Left renal cortex interstitium (tissue), 4 donors: ENCODE results near the gene SPATA13. TPM values are rescaled to one million over a fixed set of nuclear protein-coding genes. Genes with fewer than 3 reads are reported as not detected.

Experiments
- DNase-seq, 4 donors: peaks; one replicate each; pipeline ENCODE4 v3.0.0-alpha.2; 2013; ENCODE audit warnings: low read depth in 4 of 4, low spot score in 2 of 4, missing footprints in 1 of 4
- polyA plus RNA-seq, 4 donors: library from polyadenylated mRNA; unstranded; fragments of 120-200 nt; gene quantifications; one replicate each; pipeline ENCODE4 v1.2.1, GENCODE V29; 2013; ENCODE audit not compliant: insufficient read length in 4 of 4

SPATA13 gene
- polyA plus RNA-seq, 4 donors = 44.4 to 67.6 (median 56.7) TPM

GRCh38 chr13:24218338-24218737 lies 57.8 kb downstream of the SPATA13 start:
- no peak for DNase-seq

GRCh38 chr13:24218977-24219376 lies 58.5 kb downstream of the SPATA13 start:
- no peak for DNase-seq

GRCh38 chr13:24220086-24220703 lies 59.7 kb downstream of the SPATA13 start:
- peak in 3 of 4 donors; percentile 39 to 62 (median 49) for DNase-seq

GRCh38 chr13:24221007-24221406 lies 60.5 kb downstream of the SPATA13 start:
- no peak for DNase-seq

DNA sequence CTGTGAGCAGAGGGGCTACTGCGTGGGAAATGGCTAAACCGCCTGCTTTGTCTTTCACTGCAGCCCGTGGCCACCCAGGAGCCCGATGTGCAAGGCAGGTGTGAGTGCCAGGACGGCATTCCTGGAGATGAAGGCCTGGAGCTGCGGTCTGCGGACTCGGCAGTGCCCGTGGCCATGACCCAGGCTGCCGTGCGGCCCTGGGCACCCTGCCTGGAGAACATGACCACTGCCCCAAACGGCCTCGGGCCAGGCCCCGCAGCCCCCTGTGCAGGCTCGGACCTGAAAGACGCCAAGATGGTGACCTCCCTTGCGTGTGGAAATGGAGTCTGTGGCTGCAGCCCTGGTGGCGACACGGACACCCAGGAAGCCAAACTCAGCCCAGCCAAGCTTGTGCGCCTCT lies 62.2 kb downstream of the SPATA13 start:
- DNase-seq = no peak

GRCh38 chr13:24223341-24224231 lies 63.1 kb downstream of the SPATA13 start:
- DNase-seq = no peak

- no peak for DNase-seq
These were observed 63.7 kb downstream of the SPATA13 start for GRCh38 chr13:24224232-24224680.

- no peak for DNase-seq
These were observed 64.5 kb downstream of the SPATA13 start for GRCh38 chr13:24225062-24225461.

- DNase-seq = no peak
These were observed 65.4 kb downstream of the SPATA13 start for GRCh38 chr13:24225930-24226329.

- no peak for DNase-seq
These were observed 66.2 kb downstream of the SPATA13 start for GRCh38 chr13:24226762-24227161.

DNA sequence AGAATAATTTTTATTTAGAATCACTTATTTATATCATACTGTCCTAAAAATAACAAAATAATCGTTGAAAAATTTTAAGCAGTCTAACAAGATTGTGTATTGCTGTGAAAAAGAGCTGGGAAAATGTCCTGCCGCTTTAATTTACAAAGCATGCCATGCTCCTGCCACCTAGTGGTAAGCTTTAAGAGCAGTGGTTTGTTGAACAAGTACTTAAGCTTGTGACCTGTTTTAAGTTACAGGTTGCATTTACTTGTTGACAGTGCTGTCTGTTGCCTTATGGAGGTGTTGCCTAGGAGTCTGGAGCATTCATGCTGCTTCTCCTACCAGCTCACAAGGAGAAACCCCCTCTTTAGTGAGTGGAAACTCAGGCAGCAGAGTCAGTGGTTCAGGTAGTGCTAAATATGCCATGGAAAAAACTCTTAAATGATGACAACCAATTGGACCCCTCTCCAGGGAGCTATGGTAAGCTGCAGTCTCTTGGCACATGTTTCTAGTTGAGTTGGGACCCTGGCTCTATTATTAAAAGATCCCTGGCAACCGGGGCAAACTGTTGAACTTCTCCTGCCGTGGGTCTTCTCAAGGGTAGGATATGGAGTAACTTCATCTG lies 68.4 kb downstream of the SPATA13 start:
- DNase-seq = peak in 1 of 4 donors; percentile 47

GRCh38 chr13:24230428-24231072 lies 70.0 kb downstream of the SPATA13 start:
- DNase-seq = no peak

- DNase-seq = no peak
These were observed 70.9 kb downstream of the SPATA13 start for GRCh38 chr13:24231377-24231776.

DNA sequence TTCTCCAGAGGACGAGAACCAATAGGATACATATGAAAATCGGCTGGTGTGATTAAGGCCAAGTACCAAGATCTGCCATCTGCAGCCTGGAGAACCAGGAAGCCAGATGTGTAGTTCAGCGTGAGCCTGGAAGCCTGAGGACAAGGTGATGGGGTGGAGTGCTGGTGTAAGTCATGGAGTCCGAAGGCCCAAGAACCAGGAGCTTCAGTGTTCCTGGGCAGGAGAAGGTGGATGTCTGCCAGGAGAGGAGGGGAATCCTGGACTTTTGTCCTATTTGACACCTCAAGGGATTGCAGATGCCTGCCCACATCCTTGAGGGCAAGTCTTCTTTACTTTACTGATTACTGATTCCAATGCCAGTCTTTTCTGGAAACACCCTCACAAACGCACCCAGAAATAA lies 71.5 kb downstream of the SPATA13 start:
- DNase-seq = no peak

DNA sequence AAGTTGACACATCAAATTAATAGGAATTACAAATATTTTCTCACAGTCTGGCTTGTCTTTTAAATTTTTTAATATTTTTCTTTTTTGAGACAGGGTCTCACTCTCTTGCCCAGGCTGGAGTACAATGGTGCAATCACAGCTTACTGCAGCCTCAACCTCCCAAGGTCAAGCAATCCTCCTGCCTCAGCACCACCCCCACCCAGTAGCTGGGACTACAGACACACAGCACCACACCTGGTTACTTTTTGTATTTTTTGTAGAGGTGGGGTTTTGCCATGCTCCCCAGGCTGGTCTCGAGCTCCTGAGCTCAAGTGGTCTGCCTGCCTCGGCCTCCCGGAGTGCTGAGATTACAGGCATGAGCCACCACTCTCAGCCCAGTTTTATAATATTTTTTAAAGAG lies 72.0 kb downstream of the SPATA13 start:
- DNase-seq = no peak

DNA sequence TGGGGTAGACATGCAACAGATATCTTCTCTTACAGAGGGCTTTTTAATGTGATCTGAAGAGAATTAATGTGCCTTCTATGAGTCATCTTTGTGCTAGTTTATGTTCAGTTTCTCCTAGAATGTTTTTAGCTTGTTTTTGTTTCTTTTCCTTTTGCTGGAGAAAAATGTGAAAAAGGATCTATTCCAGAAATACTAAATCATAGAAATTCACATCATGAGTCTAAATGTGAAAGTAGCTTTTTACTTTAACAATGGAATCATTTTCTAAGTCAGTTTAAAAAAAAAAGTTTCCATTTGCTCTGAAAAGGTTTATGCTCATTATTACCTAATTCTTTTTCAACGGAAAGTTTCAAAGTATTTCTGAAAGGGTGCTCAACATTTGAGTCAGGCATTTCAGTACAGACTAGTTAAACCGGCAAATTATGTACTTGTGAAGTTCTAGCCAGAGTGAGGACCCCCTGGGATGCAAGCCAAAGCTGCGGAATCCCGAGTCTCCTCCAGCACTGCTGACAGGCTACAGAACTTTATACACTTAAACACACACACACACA lies 72.9 kb downstream of the SPATA13 start:
- DNase-seq = peak in 1 of 4 donors; percentile 31

GRCh38 chr13:24234200-24234915 lies 73.8 kb downstream of the SPATA13 start:
- DNase-seq = no peak

GRCh38 chr13:24237356-24237755 lies 76.8 kb downstream of the SPATA13 start:
- no peak for DNase-seq

GRCh38 chr13:24241336-24241735 lies 80.8 kb downstream of the SPATA13 start:
- DNase-seq = no peak

DNA sequence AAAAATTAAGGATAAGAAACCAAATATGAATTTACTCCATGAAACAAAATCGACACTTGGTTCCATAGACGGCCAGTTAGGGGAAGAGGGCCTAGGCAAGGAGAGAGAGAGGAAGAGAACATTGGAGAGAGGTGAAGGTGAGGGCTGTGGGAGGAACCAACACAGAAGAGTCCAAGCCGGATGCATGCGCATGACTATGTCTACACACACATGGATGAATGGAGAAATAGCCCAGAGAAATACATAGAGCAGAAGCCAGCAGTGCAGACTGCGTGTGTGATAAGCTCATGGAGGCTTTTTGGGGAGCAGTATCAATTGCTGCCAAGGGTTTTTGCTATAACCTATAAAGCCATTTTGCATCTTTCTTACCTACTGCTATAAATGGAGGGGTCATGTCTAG lies 81.6 kb downstream of the SPATA13 start:
- DNase-seq = no peak
